ENCODE data around the gene WBP1L. TPM values are rescaled to one million over a fixed set of nuclear protein-coding genes. Genes with fewer than 3 reads are reported as not detected.

WBP1L gene
- polyA plus RNA-seq, 3 donors, result 24.8 to 43.0 (median 38.3) TPM

DNA sequence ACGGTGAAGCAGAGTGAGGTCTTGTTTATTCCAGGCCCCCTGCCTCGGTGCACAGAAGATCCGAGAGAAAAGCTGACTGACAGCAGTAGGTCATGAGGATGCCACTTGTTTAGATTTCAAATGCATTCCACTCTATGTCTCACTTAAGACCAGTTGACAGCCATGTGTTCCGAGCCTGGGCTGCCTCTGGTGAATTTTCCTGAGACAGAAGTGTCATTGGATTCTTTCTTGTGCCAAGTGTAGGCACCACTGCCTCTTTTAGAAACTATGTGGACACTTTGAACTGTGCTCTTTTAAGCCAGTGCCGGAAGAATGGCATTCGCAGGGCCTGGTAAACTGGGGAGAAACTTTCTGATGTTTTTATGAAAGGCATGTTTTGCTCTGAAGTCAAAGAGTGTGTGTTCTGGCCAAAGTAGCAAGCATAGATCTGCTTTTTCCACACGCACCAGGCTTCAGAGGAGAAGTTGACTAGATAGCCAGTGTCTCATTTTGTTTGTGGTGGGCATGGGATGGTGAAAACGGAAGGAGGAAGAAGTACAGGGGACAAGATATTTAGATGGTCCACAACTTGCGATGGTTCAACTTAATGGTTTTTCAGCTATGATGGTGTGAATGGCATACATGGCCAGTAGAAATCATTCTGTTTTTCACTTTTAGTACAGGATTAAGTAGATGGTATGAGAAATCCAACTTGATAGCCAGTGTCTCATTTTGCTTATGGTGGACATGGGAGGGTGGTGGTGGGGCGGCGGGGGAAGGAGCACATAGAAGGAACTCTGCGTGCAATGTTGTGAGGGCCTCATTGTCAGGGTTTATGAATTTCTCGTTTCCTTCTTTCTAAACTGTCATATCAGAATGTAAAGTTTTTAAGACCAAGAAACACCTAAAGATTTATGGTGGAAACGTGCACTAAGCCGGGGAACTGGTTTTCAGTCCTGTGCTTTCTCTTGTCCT lies 52.0 kb downstream of the WBP1L start:
- H3K4me3 Mint-ChIP-seq, result peak overlapping the region; percentile 65 to 80
- Histone ChIP-seq H3K9me3 (replicated peaks in 1 of 2; ENCODE audit: control insufficient read depth in 1 of 2, insufficient read depth in 1 of 2, low read length in 2 of 2) (no peaks in the 10 kb centered on the region), H3K27me3 (ENCODE audit: control insufficient read depth in 2 of 2, insufficient read depth in 2 of 2, low read length in 2 of 2) (no peaks in the 10 kb centered on the region), H3K79me2 (ENCODE audit: insufficient read depth, low read length) (peaks cover 66% of the 10 kb centered on the region), H3K27ac (ENCODE audit: low read depth in 1 of 2, low read length in 2 of 2) (peak overlapping the region; percentile 73 to 90), H3K4me2 (replicated peaks; ENCODE audit: extremely low read depth, low read length, poor library complexity, severe bottlenecking) (peak overlapping the region; percentile 53), H3K4me3 (replicated peaks in 1 of 3; ENCODE audit: low read depth in 2 of 3, low read length in 3 of 3) (peak overlapping the region in 1 of 3 experiments; percentile 57), H2AFZ (ENCODE audit: insufficient read depth, low read depth, low read length, poor library complexity, severe bottlenecking) (peak overlapping the region; percentile 39), H3K4me1 (ENCODE audit: control insufficient read depth in 1 of 2, insufficient read depth in 2 of 2, low read length in 2 of 2) (peaks cover 39 to 48% of the 10 kb centered on the region in 2 donors), H4K20me1 (ENCODE audit: insufficient read depth, low read length) (no peaks in the 10 kb centered on the region), H3K36me3 (replicated peaks in 1 of 2; ENCODE audit: control insufficient read depth in 1 of 2, insufficient read depth in 2 of 2, low read length in 2 of 2) (peaks cover 29 to 54% of the 10 kb centered on the region in 2 donors), H3K9ac (ENCODE audit: insufficient read depth, low read length, poor library complexity, severe bottlenecking) (peak overlapping the region; percentile 34)
- no peaks in the 10 kb centered on the region for H3K27me3 Mint-ChIP-seq (ENCODE audit: low read depth in 3 of 3)
- H3K4me1 Mint-ChIP-seq, result peaks cover 46% of the 10 kb centered on the region
- peaks cover 36 to 50% of the 10 kb centered on the region in 2 donors for H3K36me3 Mint-ChIP-seq
- TF ChIP-seq CTCF (IDR thresholded peaks at IDR 0.05), result no peak
- intact Hi-C loops (cut with micrococcal nuclease), result no loop called here
- H3K9me3 Mint-ChIP-seq, result no peaks in the 10 kb centered on the region
- peak in 2 of 3 donors; percentile 32 to 60 for DNase-seq
- H3K27ac Mint-ChIP-seq, result peak overlapping the region; percentile 92 to 97 (median 95)
- 57% methylated on average over 8 of the region's 15 CpGs for WGBS (ENCODE audit: insufficient coverage)

GRCh38 chr10:102796407-102797176 lies 52.8 kb downstream of the WBP1L start:
- Mint-ChIP-seq H3K27ac (peak overlapping the region; percentile 92 to 97 (median 95)), H3K27me3 (ENCODE audit: low read depth in 3 of 3) (no peaks in the 10 kb centered on the region), H3K9me3 (no peaks in the 10 kb centered on the region), H3K36me3 (peaks cover 40 to 48% of the 10 kb centered on the region in 2 donors), H3K4me3 (peak overlapping the region; percentile 65 to 80), H3K4me1 (peaks cover 53% of the 10 kb centered on the region)
- Histone ChIP-seq H3K27ac (ENCODE audit: low read depth in 1 of 2, low read length in 2 of 2) (peak overlapping the region; percentile 73 to 90), H2AFZ (ENCODE audit: insufficient read depth, low read depth, low read length, poor library complexity, severe bottlenecking) (peak overlapping the region; percentile 39), H3K4me1 (ENCODE audit: control insufficient read depth in 1 of 2, insufficient read depth in 2 of 2, low read length in 2 of 2) (peaks cover 43 to 57% of the 10 kb centered on the region in 2 donors), H3K9ac (ENCODE audit: insufficient read depth, low read length, poor library complexity, severe bottlenecking) (peak overlapping the region; percentile 34), H3K27me3 (ENCODE audit: control insufficient read depth in 2 of 2, insufficient read depth in 2 of 2, low read length in 2 of 2) (no peaks in the 10 kb centered on the region), H3K4me2 (replicated peaks; ENCODE audit: extremely low read depth, low read length, poor library complexity, severe bottlenecking) (peak overlapping the region; percentile 53), H3K36me3 (replicated peaks in 1 of 2; ENCODE audit: control insufficient read depth in 1 of 2, insufficient read depth in 2 of 2, low read length in 2 of 2) (peaks cover 34 to 54% of the 10 kb centered on the region in 2 donors), H4K20me1 (ENCODE audit: insufficient read depth, low read length) (no peaks in the 10 kb centered on the region), H3K4me3 (replicated peaks in 1 of 3; ENCODE audit: low read depth in 2 of 3, low read length in 3 of 3) (peak overlapping the region in 2 of 3 experiments; percentile 14 to 57), H3K79me2 (ENCODE audit: insufficient read depth, low read length) (peaks cover 58% of the 10 kb centered on the region), H3K9me3 (replicated peaks in 1 of 2; ENCODE audit: control insufficient read depth in 1 of 2, insufficient read depth in 1 of 2, low read length in 2 of 2) (no peaks in the 10 kb centered on the region)
- DNase-seq, result peak; percentile 75 to 85 (median 76)
- intact Hi-C loops (cut with micrococcal nuclease), result no loop called here
- TF ChIP-seq CTCF (IDR thresholded peaks at IDR 0.05), result no peak
- 18% methylated on average over 4 of the region's 9 CpGs for WGBS (ENCODE audit: insufficient coverage)

Measured in CD14-positive monocyte (primary cell).